Body of pancreas (tissue), 4 donors: ENCODE results near the gene DARS1. TPM values are rescaled to one million over a fixed set of nuclear protein-coding genes. Genes with fewer than 3 reads are reported as not detected.
"Not testable (repeated sequence)": the region's sequence is repeated elsewhere in the genome, so short reads cannot be mapped to it uniquely, and the experiment has no call there.

ENCODE experiments used
- ATAC-seq: fragments of 150-250 bp; one replicate; pipeline ENCODE4 v1.9.1; 2016
- DNase-seq, 4 donors: peaks; one replicate each; pipeline ENCODE4 v3.0.0-alpha.2; 2019
- H3K27ac ChIP-seq, 4 donors: fragments of 200-600 bp; sonication (generic); 1 replicate in 3 of 4; 2 replicates in 1 of 4; pipeline versions ENCODE4 v1.5.1 to v1.6.1; 2016 to 2019; ENCODE audit warnings: mild to moderate bottlenecking in 1 of 4, mixed read lengths in 1 of 4, moderate library complexity in 1 of 4
- H3K27me3 ChIP-seq, 2 donors: fragments of 200-600 bp; sonication (generic); one replicate each; pipeline ENCODE4 v1.6.0; 2016; ENCODE audit warnings: mild to moderate bottlenecking in 1 of 2
- H3K36me3 ChIP-seq, 2 donors: fragments of 200-600 bp; sonication (generic); replicated peaks in 1 of 2; 2 replicates each; pipeline ENCODE4 v1.5.1; 2016; ENCODE audit warnings: low read depth in 2 of 2; ENCODE audit not compliant: insufficient read depth in 1 of 2
- H3K4me1 ChIP-seq: fragments of 200-600 bp; sonication (generic); one replicate; pipeline ENCODE4 v1.6.0; 2016
- H3K4me3 ChIP-seq, 2 donors: fragments of 200-600 bp; sonication (generic); 1 replicate in 1 of 2; 2 replicates in 1 of 2; pipeline ENCODE4 v1.5.1; 2016 to 2019
- H3K9me3 ChIP-seq, 3 donors: fragments of 200-600 bp; sonication (generic); 1 replicate in 2 of 3; 2 replicates in 1 of 3; pipeline ENCODE4 v1.5.1; 2016
- CTCF ChIP-seq, 7 experiments: fragments of 450-650 bp in 4 of 7; fragments of 200-600 bp in 3 of 7; sonication (generic) in 3 of 7; IDR thresholded peaks; one replicate each; pipeline ENCODE4 v1.5.1; 2016 to 2019; ENCODE audit warnings: antibody characterized with exemption in 7 of 7
- POLR2A ChIP-seq, 3 donors: fragments of 450-650 bp; IDR thresholded peaks; one replicate each; pipeline ENCODE4 v1.6.1; 2016; ENCODE audit warnings: antibody characterized with exemption in 3 of 3, mild to moderate bottlenecking in 2 of 3
- WGBS, 2 donors: methylation state at CpG; one replicate each; pipeline ENCODE4 v1.1.5; 2017; 5-methylcytosine and 5-hydroxymethylcytosine counted together
- intact Hi-C: fragments of 100-400 bp; cut with DNase I; formaldehyde crosslinking; loops from one replicate; pipeline ENCODE4 v1.15.1; 2023
- total RNA-seq, 2 donors: library from RNA; depleted of rRNA; stranded (reverse); fragments of >200 nt; gene quantifications; one replicate each; pipeline ENCODE4 v1.1.0, GENCODE V29; 2016

The DARS1 gene
- total RNA-seq, 2 donors from 2014 or later, result 22.1 to 29.3 TPM

GRCh38 chr2:135898234-135898786 lies 87.1 kb downstream of the DARS1 start:
- H3K9me3 ChIP-seq, result no peaks in the 10 kb centered on the region
- no peaks in the 10 kb centered on the region for H3K4me1 ChIP-seq
- no peaks in the 10 kb centered on the region for H3K36me3 ChIP-seq
- no peak overlapping the region for H3K27ac ChIP-seq
- no peak for ATAC-seq
- 98 to 100% methylated on average over 3 of the region's 3 CpGs for WGBS, 2 donors
- TF ChIP-seq CTCF (IDR thresholded peaks at IDR 0.05) (no peak), POLR2A (IDR thresholded peaks at IDR 0.05) (no peak)
- DNase-seq, result no peak
- intact Hi-C loops, result no loop called here
- H3K27me3 ChIP-seq, result no peaks in the 10 kb centered on the region
- H3K4me3 ChIP-seq, result no peak overlapping the region

GRCh38 chr2:135894930-135895329 lies 90.5 kb downstream of the DARS1 start:
- 85 to 95% methylated on average over 1 of the region's 1 CpG for WGBS, 2 donors
- DNase-seq, result no peak
- no peak for TF ChIP-seq POLR2A (IDR thresholded peaks at IDR 0.05)
- no peak for TF ChIP-seq CTCF (IDR thresholded peaks at IDR 0.05)
- no peak overlapping the region for H3K4me3 ChIP-seq
- intact Hi-C loops, result no loop called here
- no peaks in the 10 kb centered on the region for H3K9me3 ChIP-seq
- no peaks in the 10 kb centered on the region for H3K36me3 ChIP-seq
- H3K27ac ChIP-seq, result no peak overlapping the region
- H3K27me3 ChIP-seq, result no peaks in the 10 kb centered on the region
- H3K4me1 ChIP-seq, result no peaks in the 10 kb centered on the region
- ATAC-seq, result no peak

- intact Hi-C loops, result no loop called here
- WGBS, 2 donors, result 65 to 100% methylated on average over 2 of the region's 2 CpGs
These were observed 92.0 kb downstream of the DARS1 start for GRCh38 chr2:135893374-135893794.

GRCh38 chr2:135890835-135891234 lies 94.6 kb downstream of the DARS1 start:
- no peak for DNase-seq
- WGBS, 2 donors, result 60 to 70% methylated on average over 6 of the region's 6 CpGs
- TF ChIP-seq CTCF (IDR thresholded peaks at IDR 0.05) (no peak), POLR2A (IDR thresholded peaks at IDR 0.05) (no peak)
- no peak overlapping the region for H3K27ac ChIP-seq
- no peaks in the 10 kb centered on the region for H3K4me1 ChIP-seq
- intact Hi-C loops, result no loop called here
- no peak for ATAC-seq
- no peaks in the 10 kb centered on the region for H3K27me3 ChIP-seq
- H3K36me3 ChIP-seq, result no peaks in the 10 kb centered on the region
- no peak overlapping the region for H3K4me3 ChIP-seq
- H3K9me3 ChIP-seq, result no peaks in the 10 kb centered on the region

More at GRCh38 chr2:135893374-135893794, 92.0 kb downstream of the DARS1 start:
- Histone ChIP-seq H3K4me3 (no peak overlapping the region), H3K36me3 (no peaks in the 10 kb centered on the region), H3K4me1 (no peaks in the 10 kb centered on the region), H3K27ac (no peak overlapping the region), H3K27me3 (no peaks in the 10 kb centered on the region), H3K9me3 (no peaks in the 10 kb centered on the region)
- DNase-seq (no peak), ATAC-seq (no peak)
- TF ChIP-seq CTCF (IDR thresholded peaks at IDR 0.05), result no peak
- TF ChIP-seq POLR2A (IDR thresholded peaks at IDR 0.05), result no peak

- Histone ChIP-seq H3K36me3 (no peaks in the 10 kb centered on the region), H3K4me3 (no peak overlapping the region), H3K27me3 (no peaks in the 10 kb centered on the region), H3K9me3 (no peaks in the 10 kb centered on the region), H3K4me1 (no peaks in the 10 kb centered on the region), H3K27ac (no peak overlapping the region)
- TF ChIP-seq POLR2A (IDR thresholded peaks at IDR 0.05) (no peak), CTCF (IDR thresholded peaks at IDR 0.05) (no peak)
- DNase-seq, result no peak
- 74 to 87% methylated on average over 4 of the region's 4 CpGs for WGBS, 2 donors
- ATAC-seq, result no peak
- intact Hi-C loops, result no loop called here
These were observed 95.3 kb downstream of the DARS1 start for GRCh38 chr2:135890149-135890548.

- intact Hi-C loops, H3K4me1 ChIP-seq, H3K27ac ChIP-seq, H3K9me3 ChIP-seq, DNase-seq, ATAC-seq, H3K4me3 ChIP-seq, H3K27me3 ChIP-seq, H3K36me3 ChIP-seq: not testable (repeated sequence)
- WGBS, 2 donors, result 52 to 76% methylated on average over 5 of the region's 5 CpGs
These were observed 96.8 kb downstream of the DARS1 start for GRCh38 chr2:135888587-135888986.
